GM19463 (cell line): ENCODE data around the gene ASCL5.

Source experiments
- ATAC-seq: cut with Tn5 transposase; IDR thresholded peaks from one replicate; pipeline ENCODE4 v1.9.1; 2021; ENCODE audit warnings: mild to moderate bottlenecking, moderate library complexity; ENCODE audit not compliant: unreplicated experiment

The ASCL5 gene

DNA sequence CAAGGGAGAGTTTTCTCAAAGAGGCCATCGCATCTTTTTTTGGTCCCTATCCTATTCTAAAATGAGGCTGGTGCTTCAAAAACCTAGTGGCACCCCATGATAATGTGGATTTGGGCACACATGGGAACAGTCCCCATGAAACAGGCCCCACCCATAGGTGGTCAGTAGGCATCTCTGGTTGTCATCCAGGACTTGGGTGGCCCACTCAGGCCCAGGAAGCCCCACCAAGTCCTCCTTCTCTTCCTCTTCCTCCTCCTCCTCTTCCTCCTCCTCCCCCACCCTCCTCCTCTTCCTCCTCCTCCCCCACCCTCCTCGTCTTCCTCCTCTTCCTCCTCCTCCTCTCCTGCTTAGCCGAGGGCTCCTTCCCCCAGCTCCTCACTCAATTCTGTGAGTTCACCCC lies 15.3 kb downstream of the ASCL5 start:
- ATAC-seq, result no peak

DNA sequence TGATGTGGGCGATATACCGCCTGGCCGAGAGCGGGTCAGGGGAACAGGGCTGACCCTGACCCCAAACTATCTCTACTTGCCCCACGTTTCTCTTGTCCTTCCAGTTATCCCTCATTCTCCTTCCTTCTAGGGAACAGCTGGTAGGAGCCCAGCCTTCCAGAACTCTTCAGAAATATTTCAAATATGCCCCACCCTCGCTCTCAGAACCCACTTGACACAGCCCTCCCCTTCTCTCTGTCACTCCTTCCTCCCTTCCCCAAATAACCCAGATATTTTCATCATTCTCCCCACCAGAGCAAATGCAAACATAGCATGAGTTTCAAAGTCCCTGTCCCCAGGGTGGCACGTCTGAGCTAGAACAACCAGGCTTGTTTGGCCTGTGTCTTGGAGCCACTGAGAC lies 15.8 kb downstream of the ASCL5 start:
- ATAC-seq, result no peak

DNA sequence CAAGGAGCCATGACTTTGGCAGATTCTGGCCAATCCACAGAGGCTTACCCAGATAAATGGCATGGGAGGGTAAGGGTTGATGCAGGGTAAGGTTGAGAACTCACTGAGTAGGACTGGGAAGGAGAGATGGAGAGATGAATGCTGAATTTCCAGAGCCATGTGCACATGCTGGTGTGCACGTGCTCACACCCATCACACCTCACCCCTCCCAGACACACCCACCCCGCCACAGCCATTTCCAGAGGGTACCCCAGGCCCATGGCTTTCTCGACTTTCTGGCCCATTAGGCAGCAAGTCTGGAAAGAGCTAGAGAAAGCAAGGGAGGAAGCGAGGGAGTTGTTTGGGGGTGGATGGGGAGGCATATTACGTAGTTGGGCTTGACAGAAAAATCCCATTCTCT lies 16.4 kb downstream of the ASCL5 start:
- ATAC-seq, result no peak

DNA sequence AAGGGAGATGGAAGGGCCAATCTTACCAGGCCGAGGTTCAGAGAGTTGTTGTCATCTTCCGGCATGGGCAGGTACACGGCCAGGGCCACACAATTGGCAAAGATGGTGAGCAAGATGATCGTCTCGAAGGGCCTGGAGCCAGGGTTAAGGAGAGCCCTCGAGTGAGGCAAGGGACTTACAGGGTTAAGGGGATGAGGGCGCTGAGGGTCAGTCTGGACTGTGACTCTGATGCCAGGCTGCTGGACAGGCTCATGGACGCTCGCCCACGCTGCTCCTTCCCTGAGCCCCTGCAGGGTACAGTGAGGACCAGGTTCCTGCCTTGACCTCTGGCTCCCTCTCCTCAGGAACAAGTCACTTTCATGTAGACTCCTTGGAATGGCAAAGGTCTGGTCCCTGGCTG lies 16.8 kb downstream of the ASCL5 start:
- ATAC-seq, result no peak

DNA sequence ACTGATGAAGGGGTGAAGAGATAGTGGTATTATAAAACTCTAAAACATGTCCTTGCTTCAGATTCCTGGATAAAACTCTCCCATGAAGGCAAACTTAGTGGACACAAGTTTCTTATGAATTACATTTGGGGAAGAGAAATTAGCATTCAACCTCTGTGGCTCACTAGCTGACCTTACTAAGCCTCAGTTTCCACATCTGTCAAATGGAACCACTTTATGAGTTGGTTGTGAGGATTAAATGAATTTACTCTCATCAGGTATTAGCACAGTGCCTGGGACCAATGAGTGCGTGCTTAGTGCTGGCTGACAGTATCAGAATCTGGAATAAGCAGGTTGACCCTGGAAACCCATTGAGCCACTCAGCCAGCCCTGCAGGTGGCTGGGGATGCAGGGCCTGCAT lies 17.3 kb downstream of the ASCL5 start:
- ATAC-seq, result no peak

DNA sequence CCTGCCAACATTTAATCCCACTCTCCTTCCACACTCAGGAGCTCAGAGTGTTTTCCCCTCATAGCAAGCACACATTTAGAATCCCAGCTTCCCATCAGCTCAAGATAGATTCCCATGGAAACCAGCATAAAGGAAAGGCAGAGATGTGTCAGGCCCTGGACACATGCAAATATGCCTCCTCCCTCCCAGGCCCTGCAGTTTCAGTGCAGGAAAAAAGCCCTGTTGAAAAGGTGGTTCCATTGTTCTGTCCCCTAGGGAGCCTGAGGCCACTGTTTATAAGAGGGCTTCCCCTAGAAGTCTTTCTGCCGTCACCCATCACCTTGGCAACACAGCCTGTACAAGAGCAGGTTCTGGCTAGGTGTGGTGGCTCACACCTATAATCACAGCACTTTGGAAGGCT lies 18.4 kb downstream of the ASCL5 start:
- no peak for ATAC-seq

DNA sequence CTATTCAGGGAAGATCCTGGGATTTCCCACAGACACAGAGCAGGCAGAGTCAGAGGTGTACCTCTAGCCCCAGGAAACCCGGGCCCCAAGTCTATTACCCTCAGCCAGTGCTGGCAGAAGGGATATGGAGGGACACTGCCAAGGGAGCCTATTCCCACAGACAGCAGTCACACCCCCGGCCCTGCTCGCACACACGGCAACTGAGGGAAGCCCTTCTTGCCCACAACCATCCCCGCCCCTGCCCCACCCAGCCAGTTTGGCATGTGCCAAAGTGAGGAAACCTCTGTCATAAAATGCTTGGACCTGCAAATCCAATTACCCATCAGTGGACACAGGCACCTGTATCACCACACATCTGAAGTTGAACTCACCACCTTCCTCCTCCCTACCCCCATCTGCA lies 21.3 kb downstream of the ASCL5 start:
- no peak for ATAC-seq

DNA sequence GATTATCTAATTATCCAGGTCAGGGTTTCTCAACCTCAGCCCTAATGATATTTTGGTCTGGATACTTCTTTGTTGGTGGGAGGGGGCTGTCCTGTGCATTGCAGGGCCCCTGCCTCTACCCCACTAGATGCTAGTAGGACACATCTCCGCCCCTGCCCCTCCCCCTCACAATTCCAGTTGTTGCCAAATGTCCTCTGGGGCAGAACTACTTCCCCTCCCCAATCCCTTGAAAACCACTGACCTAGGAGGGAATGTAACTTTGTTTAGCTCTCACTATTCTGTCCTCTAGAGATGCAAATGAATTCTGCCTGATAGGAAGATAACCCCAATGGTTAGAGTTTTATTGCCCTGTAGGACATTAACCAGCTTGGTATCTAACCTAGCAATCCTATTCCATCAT lies 22.8 kb downstream of the ASCL5 start:
- no peak for ATAC-seq

DNA sequence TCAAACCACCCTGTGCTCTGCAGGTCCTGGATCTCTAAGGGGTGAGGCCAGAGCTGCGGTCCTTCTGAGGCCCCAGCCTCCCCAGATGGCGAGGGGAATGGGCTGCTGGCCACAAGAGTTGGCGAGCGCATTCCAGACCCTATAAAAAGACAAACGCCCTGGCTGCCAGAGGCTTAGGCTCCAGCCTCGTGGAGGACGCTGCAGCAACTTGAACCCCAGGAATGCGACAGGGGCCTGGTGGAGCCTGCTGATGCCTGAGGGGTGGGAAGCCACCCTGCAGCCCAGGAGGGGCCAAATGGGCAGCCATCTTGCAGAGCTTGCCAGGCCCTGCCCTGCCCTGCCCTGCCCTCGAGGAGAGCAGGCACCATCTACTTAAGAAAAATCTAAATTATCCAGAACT lies 23.3 kb downstream of the ASCL5 start:
- ATAC-seq, result no peak

DNA sequence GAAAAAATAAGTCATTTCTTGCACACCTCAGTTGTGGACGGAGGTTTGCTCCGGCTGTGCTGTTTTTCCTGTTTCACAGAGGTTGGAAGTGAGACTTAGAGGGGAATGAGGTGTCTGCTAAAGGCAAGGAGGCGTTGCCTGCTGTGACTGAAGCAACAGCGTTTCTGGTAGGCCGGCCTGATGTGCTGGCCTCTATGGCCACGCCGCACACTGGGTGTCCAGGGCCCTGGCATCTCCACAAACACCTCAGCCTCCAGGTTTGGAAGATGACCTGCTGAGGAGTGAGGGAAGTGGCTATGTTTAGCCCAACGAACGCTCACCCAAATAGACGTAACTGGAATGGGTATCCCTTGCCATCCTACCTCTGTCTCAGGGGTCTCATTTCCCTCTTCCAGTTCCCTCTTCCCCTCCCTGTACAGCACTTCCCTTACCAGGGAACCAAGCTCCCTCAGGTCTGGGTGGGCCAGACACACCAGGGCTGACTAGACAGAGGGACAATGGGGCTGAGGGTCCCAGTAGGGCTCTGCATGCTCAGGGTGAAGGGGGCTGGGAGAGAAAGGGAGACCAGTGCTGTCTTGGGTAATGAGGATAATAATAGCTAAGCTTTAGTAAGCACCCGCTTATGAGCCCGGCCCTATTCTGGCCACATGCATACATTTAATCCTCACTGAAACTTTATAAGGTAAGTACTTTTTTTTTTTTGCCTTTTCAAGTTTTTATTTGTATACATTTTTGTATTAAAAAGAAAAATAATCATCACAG lies 26.6 kb downstream of the ASCL5 start:
- ATAC-seq, result no peak

DNA sequence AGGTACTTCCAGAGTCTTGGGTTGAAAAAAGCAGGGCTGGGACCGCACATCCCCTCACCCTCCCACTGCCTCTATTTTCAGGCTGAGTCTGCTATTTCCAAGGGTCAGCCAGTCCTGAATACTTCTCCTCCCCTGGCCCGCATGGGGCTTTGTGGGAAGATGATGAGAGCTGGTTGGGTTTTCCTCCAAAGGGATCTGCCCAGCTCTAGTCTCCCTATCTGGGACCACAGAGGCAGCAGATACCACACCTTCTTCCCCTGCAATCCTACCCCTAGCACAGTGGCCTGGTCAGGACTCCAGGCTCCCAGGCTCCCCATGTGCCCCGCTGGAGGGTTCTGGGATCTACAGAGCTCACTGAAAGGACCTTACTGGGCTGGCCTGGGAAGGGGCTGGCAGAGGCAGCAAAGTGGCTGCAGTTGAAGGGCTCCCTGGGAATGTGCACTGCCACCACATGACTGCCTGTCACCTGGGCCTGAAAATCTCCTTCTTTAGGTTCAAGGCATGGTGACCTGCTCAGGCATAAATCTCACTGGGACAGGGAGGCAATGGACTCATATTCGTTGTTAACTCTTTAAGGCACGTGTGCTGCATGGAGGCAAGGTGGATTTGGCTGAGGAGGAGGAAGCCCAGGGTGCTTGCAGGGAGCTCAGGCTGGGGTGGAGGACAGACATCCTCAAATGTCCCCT lies 27.8 kb downstream of the ASCL5 start:
- ATAC-seq, result no peak

DNA sequence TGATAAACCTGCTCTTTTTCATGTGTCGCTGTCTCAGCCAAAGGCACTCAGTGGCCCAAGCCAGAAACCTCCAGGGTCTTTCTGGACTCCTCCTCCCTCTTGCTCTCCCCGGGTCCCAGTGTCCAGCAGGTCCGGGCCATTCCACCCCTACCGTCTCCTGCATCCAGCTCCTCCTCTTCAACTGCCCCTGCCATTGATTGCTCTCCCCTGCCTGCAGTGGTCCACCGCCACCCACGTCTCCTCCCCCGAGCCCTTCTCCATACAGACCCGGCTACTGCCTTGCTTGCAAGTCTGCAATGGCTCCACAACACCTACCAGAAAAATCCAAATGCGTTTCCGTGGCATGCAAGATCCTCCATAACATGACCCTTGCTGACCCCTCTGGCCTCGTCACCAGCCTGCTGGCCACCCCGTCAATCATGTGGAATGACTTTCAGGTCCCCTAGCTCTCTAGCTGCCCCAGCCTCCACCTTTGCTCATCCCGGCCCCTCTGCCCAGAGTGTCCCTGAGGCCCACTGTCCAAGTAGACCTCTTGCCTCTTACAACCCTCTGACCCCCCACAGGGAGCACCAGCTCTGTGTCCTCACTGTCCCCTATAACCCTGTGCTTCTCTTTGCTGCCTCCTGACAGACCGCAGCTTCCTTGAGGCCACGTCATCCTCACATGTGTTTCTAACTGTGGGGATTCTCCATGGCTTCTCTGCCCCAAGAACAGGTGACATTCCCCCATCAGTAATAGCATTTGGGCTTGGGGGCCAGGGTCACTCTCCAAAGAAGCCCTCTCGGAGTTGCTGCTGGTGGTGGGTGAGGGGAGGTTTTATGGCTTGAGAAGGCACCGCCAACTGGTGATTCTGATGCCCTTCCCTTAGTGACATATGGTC lies 29.8 kb downstream of the ASCL5 start:
- ATAC-seq, result no peak

DNA sequence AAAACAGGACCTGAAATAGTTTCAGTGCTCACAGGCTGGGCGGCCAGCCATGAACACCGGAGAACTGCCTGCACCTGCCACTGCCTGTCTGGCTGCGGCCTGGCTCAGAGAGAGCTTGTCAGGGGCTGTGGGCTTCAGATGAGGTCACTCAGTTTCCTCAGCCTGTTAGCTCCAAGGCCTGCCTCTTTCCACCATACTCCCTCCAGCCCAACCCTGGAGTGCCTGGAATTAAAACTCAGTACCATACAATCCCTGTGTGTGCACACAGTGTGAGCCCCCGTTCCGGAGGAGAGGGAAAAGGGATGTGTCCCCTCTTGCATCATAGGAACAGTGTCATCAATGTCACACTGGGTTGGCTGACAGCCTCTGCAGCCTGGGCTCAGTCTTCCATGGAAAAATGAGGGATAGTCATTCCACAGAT lies 30.9 kb downstream of the ASCL5 start:
- no peak for ATAC-seq

DNA sequence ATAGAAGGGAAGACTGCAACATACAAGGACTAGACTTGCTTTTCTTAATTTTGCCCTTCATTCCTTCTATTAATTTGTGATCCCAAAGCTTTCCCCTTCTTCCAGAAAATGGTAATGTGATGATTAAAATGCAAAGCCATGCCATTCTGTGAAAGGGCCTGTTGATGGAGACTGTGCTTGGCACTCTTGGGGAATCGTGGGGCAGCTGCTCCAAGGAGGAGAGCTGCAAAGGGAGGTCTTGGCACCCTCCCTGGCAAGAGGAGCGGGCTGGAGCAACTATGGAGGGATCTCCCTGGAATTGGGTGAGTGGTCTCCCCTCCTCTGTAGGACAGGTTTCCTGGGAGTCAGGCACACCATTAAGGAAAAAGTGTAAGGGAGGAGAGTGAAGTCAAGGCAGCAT lies 31.4 kb downstream of the ASCL5 start:
- ATAC-seq, result no peak

DNA sequence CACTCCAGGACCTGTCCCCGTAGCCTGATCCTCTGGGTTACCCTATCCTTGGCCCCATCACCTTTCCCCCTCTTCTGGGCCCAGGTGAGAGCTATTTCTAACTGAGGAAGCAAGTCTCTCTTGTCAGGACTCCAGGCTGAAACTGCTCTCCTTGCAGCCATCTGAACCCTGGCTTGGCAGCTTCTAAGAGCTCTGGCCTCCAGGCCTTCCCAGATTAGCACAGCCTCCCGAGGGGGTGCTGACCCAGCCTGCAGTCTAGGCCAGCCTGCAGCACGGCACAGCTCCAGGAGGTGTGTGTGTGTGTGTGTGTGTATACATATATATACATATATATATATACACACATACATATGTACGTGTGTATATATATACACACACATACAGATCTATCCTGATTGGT lies 32.2 kb downstream of the ASCL5 start:
- no peak for ATAC-seq

DNA sequence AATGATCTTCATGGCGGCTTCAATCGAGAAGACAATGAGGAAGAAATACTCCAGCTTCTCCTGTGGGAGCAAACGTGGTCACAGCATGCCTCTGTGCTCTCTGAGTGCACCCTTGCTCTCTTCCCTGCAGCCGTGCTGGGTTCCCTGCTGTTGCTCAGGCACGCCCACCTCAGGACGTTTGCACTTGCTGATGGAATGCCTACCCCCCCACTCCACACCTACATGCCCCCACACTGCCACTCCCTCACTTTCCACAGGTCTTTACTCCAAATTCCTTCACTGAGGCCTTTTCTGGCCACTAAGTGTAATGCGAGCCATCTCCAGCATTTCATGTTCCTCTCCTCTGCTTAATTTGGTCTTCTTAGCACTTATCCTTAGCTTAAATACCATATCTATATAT lies 33.0 kb downstream of the ASCL5 start:
- ATAC-seq, result no peak

DNA sequence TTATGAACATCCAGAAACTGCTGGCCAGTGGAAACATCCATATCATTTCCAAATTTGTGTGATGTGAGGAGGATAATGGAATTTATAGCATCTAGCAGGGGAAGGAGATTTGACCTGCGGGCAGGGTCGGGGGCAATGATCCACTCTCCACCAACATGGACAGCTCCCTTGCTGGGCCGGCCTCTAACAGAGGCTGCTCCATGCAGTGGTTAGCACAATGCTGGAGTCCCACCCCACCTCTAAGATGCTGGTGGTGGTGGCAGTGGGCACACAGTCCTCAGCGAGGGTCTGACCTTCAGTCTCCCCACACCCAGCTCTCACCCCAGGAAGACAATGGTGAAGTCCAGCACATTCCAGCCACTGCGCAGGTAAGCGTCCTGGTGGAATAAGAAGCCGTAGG lies 33.4 kb downstream of the ASCL5 start:
- ATAC-seq, result no peak

DNA sequence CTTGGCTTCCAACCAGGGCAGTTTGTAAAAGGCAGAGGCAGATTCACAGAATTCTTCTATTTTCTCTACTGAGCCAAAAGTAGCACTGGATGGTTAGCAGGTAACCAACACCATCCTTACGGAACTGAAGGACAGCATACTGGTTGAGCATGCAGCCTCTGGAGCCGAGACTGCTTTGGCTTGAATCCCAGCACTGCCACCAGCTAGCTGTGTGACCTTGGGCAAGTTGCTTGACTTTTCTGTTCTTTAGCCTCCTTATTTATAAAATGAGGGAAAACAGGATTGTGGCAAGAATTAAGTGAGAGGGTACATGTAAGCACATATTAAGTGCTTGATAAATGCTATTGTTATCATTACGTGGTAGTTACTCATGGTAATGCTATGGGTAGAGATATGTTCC lies 34.2 kb downstream of the ASCL5 start:
- ATAC-seq, result no peak

DNA sequence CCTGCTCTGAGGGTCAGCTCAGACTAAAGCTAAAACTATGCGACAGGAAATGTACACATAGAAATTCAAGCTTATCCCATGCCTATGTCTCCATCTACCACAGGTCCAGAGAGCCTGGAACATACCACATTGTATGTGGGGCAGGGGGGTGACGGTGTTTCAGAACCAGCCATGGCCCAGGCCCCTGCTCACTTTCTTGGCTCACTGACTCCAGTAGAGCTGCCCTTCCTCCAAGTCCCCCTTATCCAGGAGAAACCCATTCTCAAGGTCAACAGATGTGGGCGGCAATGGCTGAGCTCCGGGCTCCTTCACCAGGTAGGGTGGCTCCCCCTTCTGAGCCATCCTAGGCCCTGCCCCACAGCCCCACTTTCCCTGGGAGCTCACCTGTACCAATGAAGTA lies 35.7 kb downstream of the ASCL5 start:
- no peak for ATAC-seq

DNA sequence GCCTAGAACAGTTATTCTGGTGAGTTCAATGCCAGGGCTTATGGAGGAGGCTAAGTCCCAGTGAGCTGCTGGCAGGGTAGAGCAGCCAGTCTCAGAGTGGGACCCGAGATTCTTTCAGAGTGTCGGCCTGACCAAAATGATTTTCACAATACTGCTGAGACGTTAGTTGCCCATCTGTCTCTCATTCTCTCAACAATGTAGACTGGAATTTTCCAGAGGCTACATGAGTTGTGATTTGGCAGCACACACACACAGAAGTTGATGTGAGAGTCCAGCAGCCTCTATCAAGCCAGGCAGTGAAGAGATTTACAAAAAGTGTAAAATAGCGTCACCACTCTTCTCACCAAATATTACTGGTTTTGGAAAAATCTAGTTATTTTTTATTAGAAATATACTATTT lies 36.4 kb downstream of the ASCL5 start:
- ATAC-seq, result no peak

DNA sequence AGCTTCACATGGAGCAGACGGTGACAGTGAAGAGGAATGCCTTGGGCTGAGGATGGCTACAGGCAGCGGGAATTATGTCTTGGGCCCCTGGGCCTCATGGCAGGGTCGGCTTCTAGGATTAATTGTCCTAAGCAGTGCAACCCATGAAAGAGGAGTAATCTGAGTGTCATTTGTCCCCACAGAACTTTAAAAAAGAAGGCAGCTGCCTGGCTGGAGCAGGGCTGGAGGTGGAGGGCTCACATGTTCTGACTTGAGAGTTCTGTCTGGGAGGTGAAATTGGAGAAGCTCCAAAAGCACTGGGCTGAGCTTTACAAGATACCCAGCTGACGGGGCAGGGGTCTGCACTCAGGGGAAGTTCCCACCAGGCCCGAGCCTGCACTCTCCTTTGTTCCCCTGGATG lies 37.4 kb downstream of the ASCL5 start:
- ATAC-seq, result no peak
